ENCODE results near the gene SENP8.
"Not testable (repeated sequence)": the region's sequence is repeated elsewhere in the genome, so short reads cannot be mapped to it uniquely, and the experiment has no call there.

The SENP8 gene

GRCh38 chr15:72070817-72071447 is 47.3 kb upstream of the SENP8 start:
- TF ChIP-seq ZNF8 (CRISPR knock-in tag; IDR thresholded peaks at IDR 0.05): no peak
- no peak for TF ChIP-seq SNAI2 (CRISPR knock-in tag; IDR thresholded peaks at IDR 0.05)
- no peak for TF ChIP-seq ZNF70 (CRISPR knock-in tag; IDR thresholded peaks at IDR 0.05)
- TF ChIP-seq TCF4 (CRISPR knock-in tag; IDR thresholded peaks at IDR 0.05; ENCODE audit: borderline replicate concordance): no peak
- no peak for TF ChIP-seq CSRNP3 (CRISPR knock-in tag; IDR thresholded peaks at IDR 0.05)
- TF ChIP-seq ZFP3 (CRISPR knock-in tag; IDR thresholded peaks at IDR 0.05): no peak
- TF ChIP-seq ARNTL (CRISPR knock-in tag; IDR thresholded peaks at IDR 0.05; ENCODE audit: borderline replicate concordance, low read depth): no peak
- no peak for TF ChIP-seq TOX (CRISPR knock-in tag; IDR thresholded peaks at IDR 0.05; ENCODE audit: borderline replicate concordance)
- no peak for TF ChIP-seq ZNF565 (CRISPR knock-in tag; conservative IDR thresholded peaks at IDR 0.05; ENCODE audit: low read depth)
- no peak for TF ChIP-seq GLIS3 (CRISPR knock-in tag; IDR thresholded peaks at IDR 0.05)
- no peak for TF ChIP-seq BACH2 (CRISPR knock-in tag; IDR thresholded peaks at IDR 0.05; ENCODE audit: borderline replicate concordance)
- TF ChIP-seq ZC3H10 (CRISPR knock-in tag; IDR thresholded peaks at IDR 0.05): no peak
- no peak for TF ChIP-seq ZFP30 (CRISPR knock-in tag; IDR thresholded peaks at IDR 0.05)
- TF ChIP-seq ESRRG (CRISPR knock-in tag; IDR thresholded peaks at IDR 0.05): no peak
- no peak for TF ChIP-seq TSHZ2 (CRISPR knock-in tag; IDR thresholded peaks at IDR 0.05)
- TF ChIP-seq POU6F1 (CRISPR knock-in tag; IDR thresholded peaks at IDR 0.05; ENCODE audit: borderline replicate concordance, low read depth): no peak
- no peak for TF ChIP-seq OSR1 (CRISPR knock-in tag; IDR thresholded peaks at IDR 0.05)
- no peak for TF ChIP-seq ISL1 (CRISPR knock-in tag; IDR thresholded peaks at IDR 0.05)
- ATAC-seq: no peak

- ATAC-seq: not testable (repeated sequence)
Observed at GRCh38 chr15:72071448-72071825, 46.8 kb upstream of the SENP8 start.

GRCh38 chr15:72074335-72075060 is 43.7 kb upstream of the SENP8 start:
- no peak for ATAC-seq
- TF ChIP-seq TOX (CRISPR knock-in tag; IDR thresholded peaks at IDR 0.05; ENCODE audit: borderline replicate concordance): no peak
- no peak for TF ChIP-seq ZFP30 (CRISPR knock-in tag; IDR thresholded peaks at IDR 0.05)
- no peak for TF ChIP-seq ZFP3 (CRISPR knock-in tag; IDR thresholded peaks at IDR 0.05)
- no peak for TF ChIP-seq TCF4 (CRISPR knock-in tag; IDR thresholded peaks at IDR 0.05; ENCODE audit: borderline replicate concordance)
- TF ChIP-seq ZC3H10 (CRISPR knock-in tag; IDR thresholded peaks at IDR 0.05): no peak
- no peak for TF ChIP-seq ARNTL (CRISPR knock-in tag; IDR thresholded peaks at IDR 0.05; ENCODE audit: borderline replicate concordance, low read depth)
- no peak for TF ChIP-seq CREB5 (CRISPR knock-in tag; IDR thresholded peaks at IDR 0.05; ENCODE audit: low read depth)
- TF ChIP-seq ZNF70 (CRISPR knock-in tag; IDR thresholded peaks at IDR 0.05): no peak
- no peak for TF ChIP-seq TSHZ2 (CRISPR knock-in tag; IDR thresholded peaks at IDR 0.05)
- no peak for TF ChIP-seq CSDC2 (CRISPR knock-in tag; IDR thresholded peaks at IDR 0.05)
- TF ChIP-seq PATZ1 (CRISPR knock-in tag; IDR thresholded peaks at IDR 0.05; ENCODE audit: borderline replicate concordance): no peak
- no peak for TF ChIP-seq CSRNP3 (CRISPR knock-in tag; IDR thresholded peaks at IDR 0.05)
- no peak for TF ChIP-seq GLIS3 (CRISPR knock-in tag; IDR thresholded peaks at IDR 0.05)
- TF ChIP-seq RARB (CRISPR knock-in tag; IDR thresholded peaks at IDR 0.05): no peak
- TF ChIP-seq SNAI2 (CRISPR knock-in tag; IDR thresholded peaks at IDR 0.05): no peak
- no peak for TF ChIP-seq OSR1 (CRISPR knock-in tag; IDR thresholded peaks at IDR 0.05)
- no peak for TF ChIP-seq ZNF8 (CRISPR knock-in tag; IDR thresholded peaks at IDR 0.05)
- no peak for TF ChIP-seq ESRRG (CRISPR knock-in tag; IDR thresholded peaks at IDR 0.05)
